ENCODE measurements around the gene RASGRF2.

DNA sequence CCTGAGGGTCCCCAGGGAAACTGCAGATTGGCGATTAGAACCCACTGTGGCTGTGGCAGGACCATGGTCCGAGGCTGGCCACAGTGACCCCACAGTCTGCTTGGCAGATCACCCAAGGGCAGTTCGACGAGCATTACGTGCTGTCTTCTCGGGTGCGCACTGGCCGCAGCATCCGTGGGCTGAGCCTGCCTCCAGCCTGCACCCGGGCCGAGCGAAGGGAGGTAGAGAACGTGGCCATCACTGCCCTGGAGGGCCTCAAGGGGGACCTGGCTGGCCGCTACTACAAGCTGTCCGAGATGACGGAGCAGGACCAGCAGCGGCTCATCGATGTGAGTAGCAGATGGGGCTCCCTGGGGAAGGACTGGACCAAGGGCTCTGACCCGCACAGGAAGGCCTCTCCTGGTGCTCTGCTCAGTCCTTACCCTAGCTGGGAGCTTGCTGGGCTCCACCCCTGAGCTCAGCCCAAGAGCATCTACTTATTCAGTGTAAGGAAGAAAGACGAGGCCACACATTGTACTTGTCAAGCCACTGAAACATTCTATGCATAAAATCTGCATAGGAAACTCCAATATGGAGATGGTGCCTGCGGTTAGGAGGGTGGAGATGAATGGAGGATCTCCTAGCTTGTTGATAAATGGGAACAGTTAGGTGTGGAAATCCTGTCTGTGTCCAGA is 294.9 kb downstream of the RASGRF2 start:
- TF ChIP-seq RAD21 (IDR thresholded peaks at IDR 0.05; ENCODE audit: low read depth) (no peak), CREB1 (IDR thresholded peaks at IDR 0.05; ENCODE audit: low read depth) (no peak), NFIC (IDR thresholded peaks at IDR 0.05) (no peak)
- TF ChIP-seq, protein P1, sequence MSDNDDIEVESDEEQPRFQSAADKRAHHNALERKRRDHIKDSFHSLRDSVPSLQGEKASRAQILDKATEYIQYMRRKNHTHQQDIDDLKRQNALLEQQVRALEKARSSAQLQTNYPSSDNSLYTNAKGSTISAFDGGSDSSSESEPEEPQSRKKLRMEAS (IDR thresholded peaks at IDR 0.05), result no peak

Data from Ishikawa (cell line).